Endothelial cell of umbilical vein (primary cell): ENCODE measurements around the gene RCVRN. TPM values are rescaled to one million over a fixed set of nuclear protein-coding genes. Genes with fewer than 3 reads are reported as not detected.

Experiments
- BruUV-seq: library from RNA; stranded (reverse); fragments of 400-500 nt; replicated peaks from 2 replicates; lab custom pipeline; 2021; lab: Mats Ljungman, UMichigan
- CTCF ChIA-PET: fragments of 300-600, 350-600 bp; sonication (Branson Sonifier 250); formaldehyde crosslinking; loops from one replicate; lab custom pipeline; 2021; ENCODE audit warnings: antibody characterized with exemption, inconsistent platforms; lab: Charles Lee
- POLR2A ChIA-PET: fragments of 300-600, 350-600 bp; sonication (Branson Sonifier 250); formaldehyde crosslinking; loops from one replicate; lab custom pipeline; 2021; ENCODE audit warnings: antibody characterized with exemption, inconsistent platforms; lab: Charles Lee
- DNase-seq: peaks from one replicate; pipeline ENCODE4 v3.0.0-alpha.2; 2011; ENCODE audit warnings: low read depth, low spot score
- FAIRE-seq: peaks from 2 replicates; lab custom pipeline; 2011; peaks lifted over from hg19 to GRCh38; lab: Jason Lieb, UNC
- H2AFZ ChIP-seq: 2 replicates; pipeline ENCODE4 v1.6.0; 2012; ENCODE audit warnings: low read depth, low read length, control low read depth, inconsistent platforms
- H3K27ac ChIP-seq: 2 replicates; pipeline ENCODE4 v1.5.1; 2011; ENCODE audit warnings: low read depth, mild to moderate bottlenecking, control low read depth, low read length, moderate library complexity; ENCODE audit not compliant: insufficient read depth
- H3K27me3 ChIP-seq, 2 experiments: 2 replicates each; pipeline versions ENCODE4 v1.6.0 to v1.6.1; 2011; ENCODE audit warnings: low read length in 2 of 2, mixed read lengths in 1 of 2; ENCODE audit not compliant: control insufficient read depth in 2 of 2, insufficient read depth in 2 of 2
- H3K36me3 ChIP-seq, 2 experiments: 2 replicates in 1 of 2; 3 replicates in 1 of 2; pipeline ENCODE4 v1.5.1; 2011; ENCODE audit warnings: low read length in 2 of 2, mild to moderate bottlenecking in 1 of 2, moderate library complexity in 1 of 2; ENCODE audit not compliant: control insufficient read depth in 2 of 2, insufficient read depth in 2 of 2; ENCODE audit errors: extremely low read depth in 1 of 2
- H3K4me1 ChIP-seq: 3 replicates; pipeline ENCODE4 v1.5.1; 2011; ENCODE audit warnings: mild to moderate bottlenecking, low read length; ENCODE audit not compliant: control insufficient read depth, insufficient read depth; ENCODE audit errors: extremely low read depth
- H3K4me2 ChIP-seq: 2 replicates; pipeline ENCODE4 v1.6.1; 2011; ENCODE audit warnings: low read length, control low read depth, mixed read lengths; ENCODE audit not compliant: insufficient read depth
- H3K4me3 ChIP-seq, 3 experiments: fragments of 200-600 bp in 1 of 3; sonication (generic), shearing (Covaris generic) in 1 of 3; replicated peaks in 1 of 3; 2 replicates each; pipeline ENCODE4 v1.5.1; 2011 to 2016; ENCODE audit warnings: control low read depth in 3 of 3, low read length in 3 of 3, mild to moderate bottlenecking in 2 of 3, inconsistent platforms in 1 of 3, low read depth in 1 of 3, moderate library complexity in 1 of 3; ENCODE audit not compliant: insufficient read depth in 1 of 3
- H3K79me2 ChIP-seq: 2 replicates; pipeline ENCODE4 v1.6.0; 2012; ENCODE audit warnings: low read length, inconsistent platforms; ENCODE audit not compliant: control insufficient read depth, insufficient read depth
- H3K9ac ChIP-seq: replicated peaks from 2 replicates; pipeline ENCODE3; 2011; ENCODE audit warnings: low read length, control low read depth; ENCODE audit not compliant: insufficient read depth; ENCODE audit errors: extremely low read depth
- H3K9me1 ChIP-seq: replicated peaks from 3 replicates; pipeline ENCODE4 v1.6.0; 2011; ENCODE audit warnings: mild to moderate bottlenecking, low read length; ENCODE audit not compliant: control insufficient read depth, insufficient read depth; ENCODE audit errors: extremely low read depth
- H3K9me3 ChIP-seq: replicated peaks from 2 replicates; pipeline ENCODE4 v1.5.1; 2012; ENCODE audit warnings: low read length, inconsistent platforms; ENCODE audit not compliant: control insufficient read depth, insufficient read depth
- H4K20me1 ChIP-seq: replicated peaks from 2 replicates; pipeline ENCODE3; 2011; ENCODE audit warnings: mild to moderate bottlenecking, low read length; ENCODE audit not compliant: control insufficient read depth, insufficient read depth; ENCODE audit errors: extremely low read depth
- EZH2 ChIP-seq: IDR thresholded peaks from 2 replicates; pipeline ENCODE4 v1.6.1; 2012; ENCODE audit warnings: borderline replicate concordance, low read depth, mild to moderate bottlenecking, moderate library complexity, low read length, inconsistent platforms; ENCODE audit not compliant: severe bottlenecking
- FOS ChIP-seq: IDR thresholded peaks from 2 replicates; pipeline ENCODE4 v1.6.1; 2011; ENCODE audit warnings: mild to moderate bottlenecking, low read length, moderate library complexity, borderline replicate concordance; ENCODE audit not compliant: insufficient read depth
- GATA2 ChIP-seq: IDR thresholded peaks from 2 replicates; pipeline ENCODE4 v1.7.0; 2011; ENCODE audit warnings: low read depth, mild to moderate bottlenecking, moderate library complexity, mixed read lengths, low read length; ENCODE audit not compliant: insufficient read length, insufficient read depth
- JUN ChIP-seq: IDR thresholded peaks from 2 replicates; pipeline ENCODE4 v1.6.1; 2011; ENCODE audit warnings: borderline replicate concordance, low read depth; ENCODE audit not compliant: insufficient read length, insufficient read depth
- MYC ChIP-seq: IDR thresholded peaks from one replicate; pipeline ENCODE4 v1.6.1; 2011; ENCODE audit warnings: mild to moderate bottlenecking, low read depth, low read length
- POLR2A ChIP-seq: IDR thresholded peaks from 2 replicates; pipeline ENCODE4 v1.6.1; 2012; ENCODE audit warnings: low read depth, mild to moderate bottlenecking, control low read depth, low read length
- POLR2AphosphoS5 ChIP-seq: IDR thresholded peaks from 2 replicates; pipeline ENCODE4 v1.6.1; 2012; ENCODE audit warnings: low read depth, mild to moderate bottlenecking, control low read depth, low read length, moderate library complexity; ENCODE audit not compliant: insufficient read depth
- dilution Hi-C: fragments of 300-500 bp; cut with MboI; formaldehyde crosslinking; loops from one replicate; pipeline ENCODE4 v1.15.0; 2019; ENCODE audit warnings: low sequenced_read_pairs; ENCODE audit not compliant: extremely low pct_ligation_motif_present
- intact Hi-C: fragments of 100-400 bp; cut with micrococcal nuclease; formaldehyde crosslinking; loops from one replicate; pipeline ENCODE4 v1.10.0; 2022
- polyA plus RNA-seq, 4 experiments: library from polyadenylated mRNA; depleted of rRNA in 3 of 4; stranded (reverse) in 3 of 4; unstranded in 1 of 4; fragments of >200 nt; gene quantifications; 2 replicates each; pipeline versions ENCODE4 v1.2.1 to v1.2.3, GENCODE V29; 2011 to 2012; ENCODE audit warnings: missing spikeins in 1 of 4
- total RNA-seq: library from RNA; stranded (reverse); gene quantifications from 2 replicates; pipeline ENCODE4 v1.2.3, GENCODE V29; 2021
- TF ChIP-seq, protein P1 (sequence below), 2 donors: IDR thresholded peaks; 1 replicate in 1 of 2; 2 replicates in 1 of 2; pipeline ENCODE4 v1.5.1; 2011; ENCODE audit warnings: low read length in 2 of 2, mild to moderate bottlenecking in 2 of 2, moderate library complexity in 2 of 2, control low read depth in 1 of 2, inconsistent platforms in 1 of 2, low read depth in 1 of 2; ENCODE audit not compliant: insufficient read depth in 1 of 2; ENCODE audit errors: extremely low read depth in 1 of 2
- TF ChIP-seq, protein P2 (sequence below): IDR thresholded peaks from 2 replicates; pipeline ENCODE4 v1.6.1; 2011; ENCODE audit not compliant: insufficient read depth, insufficient read length

RCVRN gene
- total and polyA plus RNA-seq, 2 donors (not counting 3 experiments of a cell fraction or from before 2014, with no cell fraction given): not detected

DNA sequence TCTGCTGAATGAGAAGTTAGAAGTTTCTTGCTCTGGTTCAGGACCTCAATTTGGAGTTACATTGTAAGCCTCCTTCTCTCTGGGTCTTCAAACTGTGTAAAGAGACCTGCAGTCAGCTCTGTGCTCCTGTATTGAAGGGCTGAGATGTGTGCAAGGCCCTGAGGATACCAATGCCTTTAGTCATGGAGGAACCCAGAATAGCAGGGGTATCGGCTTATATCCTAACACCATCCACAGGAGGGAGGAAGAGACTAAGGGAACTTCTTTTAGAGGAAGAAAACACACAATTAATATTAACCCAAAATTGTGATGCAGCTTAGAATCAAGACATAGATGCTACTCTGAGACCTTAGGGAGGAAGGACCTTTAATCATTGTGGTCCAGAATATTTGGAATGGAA, 42.9 kb downstream of the RCVRN start:
- POLR2A ChIA-PET: no interaction called here
- H3K9ac ChIP-seq: no peak overlapping the region
- dilution Hi-C loops: no loop called here
- CTCF ChIA-PET: no interaction called here
- no peaks in the 10 kb centered on the region for H3K36me3 ChIP-seq
- H3K27ac ChIP-seq: no peak overlapping the region
- FAIRE-seq (no peak), DNase-seq (no peak)
- H3K4me1 ChIP-seq: no peaks in the 10 kb centered on the region
- intact Hi-C loops: no loop called here
- H3K27me3 ChIP-seq: no peaks in the 10 kb centered on the region
- BruUV-seq: no TSS peak
- peaks cover 2% of the 10 kb centered on the region for H3K9me3 ChIP-seq
- no peak overlapping the region for H3K4me3 ChIP-seq
- no peak overlapping the region for H3K4me2 ChIP-seq
- H2AFZ ChIP-seq: no peak overlapping the region
- H3K79me2 ChIP-seq: no peaks in the 10 kb centered on the region
- H4K20me1 ChIP-seq: no peaks in the 10 kb centered on the region
- TF ChIP-seq EZH2: no peak
- TF ChIP-seq JUN: no peak
- no peak for TF ChIP-seq POLR2A
- no peak for TF ChIP-seq GATA2
- TF ChIP-seq, protein P1, sequence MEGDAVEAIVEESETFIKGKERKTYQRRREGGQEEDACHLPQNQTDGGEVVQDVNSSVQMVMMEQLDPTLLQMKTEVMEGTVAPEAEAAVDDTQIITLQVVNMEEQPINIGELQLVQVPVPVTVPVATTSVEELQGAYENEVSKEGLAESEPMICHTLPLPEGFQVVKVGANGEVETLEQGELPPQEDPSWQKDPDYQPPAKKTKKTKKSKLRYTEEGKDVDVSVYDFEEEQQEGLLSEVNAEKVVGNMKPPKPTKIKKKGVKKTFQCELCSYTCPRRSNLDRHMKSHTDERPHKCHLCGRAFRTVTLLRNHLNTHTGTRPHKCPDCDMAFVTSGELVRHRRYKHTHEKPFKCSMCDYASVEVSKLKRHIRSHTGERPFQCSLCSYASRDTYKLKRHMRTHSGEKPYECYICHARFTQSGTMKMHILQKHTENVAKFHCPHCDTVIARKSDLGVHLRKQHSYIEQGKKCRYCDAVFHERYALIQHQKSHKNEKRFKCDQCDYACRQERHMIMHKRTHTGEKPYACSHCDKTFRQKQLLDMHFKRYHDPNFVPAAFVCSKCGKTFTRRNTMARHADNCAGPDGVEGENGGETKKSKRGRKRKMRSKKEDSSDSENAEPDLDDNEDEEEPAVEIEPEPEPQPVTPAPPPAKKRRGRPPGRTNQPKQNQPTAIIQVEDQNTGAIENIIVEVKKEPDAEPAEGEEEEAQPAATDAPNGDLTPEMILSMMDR (IDR thresholded peaks at IDR 0.05; ENCODE audit: extremely low read depth in 1 of 2, insufficient read depth in 1 of 2, low read depth in 1 of 2, low read length in 2 of 2): no peak
- no peak for TF ChIP-seq MYC
- TF ChIP-seq POLR2AphosphoS5: no peak
- no peak for TF ChIP-seq FOS
- TF ChIP-seq, protein P2, sequence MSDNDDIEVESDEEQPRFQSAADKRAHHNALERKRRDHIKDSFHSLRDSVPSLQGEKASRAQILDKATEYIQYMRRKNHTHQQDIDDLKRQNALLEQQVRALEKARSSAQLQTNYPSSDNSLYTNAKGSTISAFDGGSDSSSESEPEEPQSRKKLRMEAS: no peak
- H3K9me1 ChIP-seq: no peaks in the 10 kb centered on the region
